IMR-90 (cell line): ENCODE measurements around the gene KMT2D. TPM values are rescaled to one million over a fixed set of nuclear protein-coding genes. Genes with fewer than 3 reads are reported as not detected.

ENCODE experiments used
- ATAC-seq: fragments of 200-7000 bp; cut with Tn5 transposase; 2 replicates; pipeline ENCODE4 v1.9.1; 2020; ENCODE audit warnings: low read depth, mild to moderate bottlenecking, moderate library complexity
- BruUV-seq: library from RNA; stranded (reverse); fragments of 400-500 nt; replicated peaks from 2 replicates; lab custom pipeline; 2021; lab: Mats Ljungman, UMichigan
- CTCF ChIA-PET: fragments of 300-600 bp; formaldehyde crosslinking; extraction: SDS; loops from one replicate; lab custom pipeline; 2021; ENCODE audit warnings: antibody characterized with exemption; lab: Yijun Ruan, JAX
- POLR2A ChIA-PET: fragments of 300-600 bp; sonication (Branson Sonifier 250); formaldehyde crosslinking; loops from one replicate; lab custom pipeline; 2022; ENCODE audit warnings: antibody characterized with exemption; ENCODE audit not compliant: unreplicated experiment; lab: Charles Lee
- DNase-seq: peaks from one replicate; pipeline ENCODE4 v3.0.0; 2013
- H2AFZ ChIP-seq: replicated peaks from 2 replicates; pipeline ENCODE3; 2013; ENCODE audit warnings: low read length, mild to moderate bottlenecking; ENCODE audit not compliant: poor library complexity
- H2AK5ac ChIP-seq: 2 replicates; pipeline ENCODE4 v1.6.1; 2013; ENCODE audit warnings: low read depth, low read length, inconsistent platforms
- H2AK9ac ChIP-seq: replicated peaks from 2 replicates; pipeline ENCODE3; 2013; ENCODE audit warnings: mild to moderate bottlenecking, low read depth, low read length, moderate library complexity; ENCODE audit not compliant: poor library complexity
- H2BK120ac ChIP-seq: 2 replicates; pipeline ENCODE4 v1.6.1; 2013; ENCODE audit warnings: low read depth, low read length, inconsistent platforms
- H2BK15ac ChIP-seq: 3 replicates; pipeline ENCODE4 v1.6.1; 2013; ENCODE audit warnings: low read depth, low read length, inconsistent platforms
- H2BK20ac ChIP-seq: 2 replicates; pipeline ENCODE4 v1.6.1; 2013; ENCODE audit warnings: low read depth, mild to moderate bottlenecking, inconsistent platforms, low read length, moderate library complexity
- H2BK5ac ChIP-seq: 2 replicates; pipeline ENCODE4 v1.6.1; 2013; ENCODE audit warnings: mild to moderate bottlenecking, low read depth, low read length, inconsistent platforms; ENCODE audit not compliant: poor library complexity, severe bottlenecking
- H3K14ac ChIP-seq: replicated peaks from 2 replicates; pipeline ENCODE4 v1.6.1; 2013; ENCODE audit warnings: low read depth, low read length, inconsistent platforms
- H3K18ac ChIP-seq: 2 replicates; pipeline ENCODE4 v1.6.1; 2013; ENCODE audit warnings: low read depth, low read length, control low read depth
- H3K23ac ChIP-seq: 2 replicates; pipeline ENCODE4 v1.6.1; 2013; ENCODE audit warnings: low read depth, low read length, inconsistent platforms
- H3K27ac ChIP-seq: 2 replicates; pipeline ENCODE4 v1.5.1; 2013; ENCODE audit warnings: mild to moderate bottlenecking, control low read depth, low read length; ENCODE audit not compliant: insufficient read depth
- H3K27me3 ChIP-seq: 2 replicates; pipeline ENCODE4 v1.6.1; 2013; ENCODE audit warnings: low read length; ENCODE audit not compliant: control insufficient read depth, insufficient read depth
- H3K36me3 ChIP-seq: 2 replicates; pipeline ENCODE4 v1.6.1; 2013; ENCODE audit warnings: low read length, mixed read lengths; ENCODE audit not compliant: control insufficient read depth, insufficient read depth
- H3K4ac ChIP-seq: 2 replicates; pipeline ENCODE4 v1.6.1; 2013; ENCODE audit warnings: low read depth, low read length, inconsistent platforms
- H3K4me1 ChIP-seq: 2 replicates; pipeline ENCODE4 v1.6.1; 2013; ENCODE audit warnings: low read length, mixed read lengths; ENCODE audit not compliant: control insufficient read depth, insufficient read depth
- H3K4me2 ChIP-seq: 2 replicates; pipeline ENCODE4 v1.6.1; 2013; ENCODE audit warnings: low read depth, mild to moderate bottlenecking, control low read depth, low read length, moderate library complexity
- H3K4me3 ChIP-seq: 2 replicates; pipeline ENCODE4 v1.5.1; 2013; ENCODE audit warnings: low read depth, mild to moderate bottlenecking, control low read depth, low read length, moderate library complexity; ENCODE audit not compliant: insufficient read depth
- H3K56ac ChIP-seq: 2 replicates; pipeline ENCODE4 v1.6.1; 2013; ENCODE audit warnings: low read length, inconsistent platforms; ENCODE audit not compliant: insufficient read depth; ENCODE audit errors: extremely low read depth
- H3K79me1 ChIP-seq, 2 experiments: 2 replicates each; pipeline ENCODE4 v1.6.1; 2013; ENCODE audit warnings: low read length in 2 of 2, inconsistent platforms in 1 of 2, low read depth in 1 of 2
- H3K9ac ChIP-seq: 2 replicates; pipeline ENCODE4 v1.6.1; 2013; ENCODE audit warnings: low read depth, low read length, control low read depth
- H3K9me1 ChIP-seq: 2 replicates; pipeline ENCODE4 v1.6.1; 2013; ENCODE audit warnings: low read length, inconsistent platforms; ENCODE audit not compliant: insufficient read depth
- H3K9me3 ChIP-seq: 2 replicates; pipeline ENCODE4 v1.6.1; 2013; ENCODE audit warnings: low read length; ENCODE audit not compliant: control insufficient read depth, insufficient read depth
- H4K20me1 ChIP-seq: 2 replicates; pipeline ENCODE4 v1.6.1; 2013; ENCODE audit warnings: low read length, inconsistent platforms; ENCODE audit not compliant: insufficient read depth
- H4K5ac ChIP-seq: 2 replicates; pipeline ENCODE4 v1.6.1; 2013; ENCODE audit warnings: mild to moderate bottlenecking, low read depth, low read length, control low read depth
- H4K8ac ChIP-seq, 2 experiments: 2 replicates each; pipeline ENCODE4 v1.6.1; 2013; ENCODE audit warnings: low read depth in 2 of 2, low read length in 2 of 2, control low read depth in 1 of 2, inconsistent platforms in 1 of 2
- H4K91ac ChIP-seq: 2 replicates; pipeline ENCODE4 v1.6.1; 2013; ENCODE audit warnings: low read depth, low read length, inconsistent platforms; ENCODE audit not compliant: insufficient read depth
- CEBPB ChIP-seq: IDR thresholded peaks from 2 replicates; pipeline ENCODE4 v1.6.1; 2012; ENCODE audit warnings: low read depth, low read length, improper control_type of control experiment
- MAZ ChIP-seq: IDR thresholded peaks from 2 replicates; pipeline ENCODE4 v1.6.1; 2012; ENCODE audit warnings: low read depth, mild to moderate bottlenecking, low read length, improper control_type of control experiment, moderate library complexity, borderline replicate concordance
- WGBS, 2 experiments: methylation state at CpG; one replicate each; pipeline versions ENCODE4 v1.1.5 to v1.1.7; 2013; ENCODE audit warnings: missing lambda C conversion rate in 2 of 2; ENCODE audit not compliant: insufficient read length in 1 of 2; ENCODE audit errors: extremely low coverage in 2 of 2; 5-methylcytosine and 5-hydroxymethylcytosine counted together
- dilution Hi-C: fragments of 300-500 bp; cut with HindIII; formaldehyde crosslinking; loops from one replicate; pipeline ENCODE4 v1.14.3; 2018; ENCODE audit warnings: low sequenced_read_pairs; ENCODE audit not compliant: unreplicated experiment
- in situ Hi-C: fragments of 300-500 bp; cut with MboI; formaldehyde crosslinking; loops from 3 replicates; pipeline ENCODE4 v1.14.3; 2019; ENCODE audit warnings: low sequenced_read_pairs, inconsistent platforms, mixed read lengths
- intact Hi-C: fragments of 100-400 bp; cut with micrococcal nuclease; formaldehyde crosslinking; loops from 2 replicates; pipeline ENCODE4 v1.10.0; 2022
- polyA plus RNA-seq, 3 experiments: library from polyadenylated mRNA; depleted of rRNA; stranded (reverse); fragments of >200 nt; gene quantifications; 2 replicates each; pipeline ENCODE4 v1.2.3, GENCODE V29; 2012; ENCODE audit warnings: low replicate concordance in 1 of 3
- total RNA-seq: library from RNA; depleted of rRNA; stranded (reverse); fragments of >200 nt; gene quantifications from 2 replicates; pipeline ENCODE4 v1.2.3, GENCODE V29; 2012

Gene KMT2D
- total and polyA plus RNA-seq, 2 of the 4 experiments (the other 2 are of a cell fraction) = 6.6 to 25.2 TPM

- Histone ChIP-seq H2BK120ac (no peak overlapping the region), H3K14ac (no peak overlapping the region), H3K27me3 (no peaks in the 10 kb centered on the region), H3K23ac (no peak overlapping the region), H3K56ac (no peak overlapping the region), H3K4ac (no peak overlapping the region), H3K9me1 (peaks cover 36% of the 10 kb centered on the region), H3K27ac (no peak overlapping the region; the same call in 1 of the 2 replicates), H2BK20ac (no peak overlapping the region), H3K79me1 (peaks cover 46 to 74% of the 10 kb centered on the region in 2 experiments), H2BK15ac (no peak overlapping the region), H3K18ac (no peak overlapping the region), H4K91ac (no peak overlapping the region), H2BK5ac (no peak overlapping the region), H3K4me3 (no peak overlapping the region), H2AK5ac (no peak overlapping the region), H4K8ac (no peak overlapping the region), H4K5ac (no peak overlapping the region), H2AK9ac (peak overlapping the region; percentile 74), H3K36me3 (peaks cover 57% of the 10 kb centered on the region), H3K9ac (no peak overlapping the region), H2AFZ (no peak overlapping the region), H3K9me3 (no peaks in the 10 kb centered on the region), H3K4me2 (no peak overlapping the region), H3K4me1 (peaks cover 13% of the 10 kb centered on the region), H4K20me1 (peaks cover 62% of the 10 kb centered on the region)
- in situ Hi-C loops (no loop called here), intact Hi-C loops (no loop called here), dilution Hi-C loops (no loop called here)
- POLR2A ChIA-PET = no interaction called here
- no TSS peak for BruUV-seq
- no peak for ATAC-seq
- TF ChIP-seq CEBPB (peak; percentile 81), MAZ (no peak)
- no CpG with 5 or more reads among the region's 9 CpGs for WGBS, 2 experiments
- CTCF ChIA-PET = interaction anchor here (0.6 kb wide), 1 partner anchor 163 kb away, joined by 5 read pairs; no protein-coding TSS in a partner anchor
- DNase-seq = no peak
Observed at GRCh38 chr12:49105504-49106084, 45.0 kb upstream of the KMT2D start.
